Karpas-422 (cell line): ENCODE results near the gene HIVEP3. TPM values are rescaled to one million over a fixed set of nuclear protein-coding genes. Genes with fewer than 3 reads are reported as not detected.

Experiments used
- DNase-seq: peaks from one replicate; pipeline ENCODE4 v3.0.0-alpha.2; 2015
- H2AFZ ChIP-seq: fragments of 200-600 bp; sonication (generic); 2 replicates; pipeline ENCODE4 v1.6.1; 2014; ENCODE audit warnings: antibody characterized with exemption, low read length, mixed read lengths
- H3K27ac ChIP-seq: fragments of 200-600 bp; sonication (generic); 2 replicates; pipeline ENCODE4 v1.5.1; 2014; ENCODE audit warnings: mild to moderate bottlenecking, low read length, moderate library complexity
- H3K27me3 ChIP-seq: fragments of 200-600 bp; sonication (generic); 2 replicates; pipeline ENCODE4 v1.6.1; 2014; ENCODE audit warnings: low read length, mixed read lengths
- H3K36me3 ChIP-seq: fragments of 200-600 bp; sonication (generic); 2 replicates; pipeline ENCODE4 v1.6.1; 2014; ENCODE audit warnings: low read length, mixed read lengths; ENCODE audit not compliant: insufficient read depth
- H3K4me1 ChIP-seq: fragments of 200-600 bp; sonication (generic); 2 replicates; pipeline ENCODE4 v1.6.1; 2014; ENCODE audit warnings: mild to moderate bottlenecking, low read length, mixed read lengths
- H3K4me2 ChIP-seq: fragments of 200-600 bp; sonication (generic); 2 replicates; pipeline ENCODE4 v1.6.1; 2014; ENCODE audit warnings: low read length, low read depth, mild to moderate bottlenecking; ENCODE audit not compliant: poor library complexity, severe bottlenecking
- H3K4me3 ChIP-seq: fragments of 200-600 bp; sonication (generic); 2 replicates; pipeline ENCODE4 v1.5.1; 2014; ENCODE audit warnings: mild to moderate bottlenecking, antibody characterized with exemption, low read length, mixed read lengths
- H3K79me2 ChIP-seq: fragments of 200-600 bp; sonication (generic); 2 replicates; pipeline ENCODE4 v1.6.1; 2014; ENCODE audit warnings: mild to moderate bottlenecking, low read length, mixed read lengths
- H3K9ac ChIP-seq: fragments of 200-600 bp; sonication (generic); 2 replicates; pipeline ENCODE4 v1.6.0; 2014; ENCODE audit warnings: low read length
- H3K9me2 ChIP-seq: fragments of 200-600 bp; sonication (generic), shearing (Covaris generic); replicated peaks from 2 replicates; pipeline ENCODE4 v1.6.0; 2014; ENCODE audit warnings: mild to moderate bottlenecking, low read length, moderate library complexity; ENCODE audit not compliant: insufficient read depth
- H3K9me3 ChIP-seq: fragments of 300-700, 200-600 bp; sonication (generic); 2 replicates; pipeline ENCODE4 v1.6.1; 2014; ENCODE audit warnings: low read length, mixed read lengths
- H4K20me1 ChIP-seq: fragments of 200-600 bp; sonication (generic); 2 replicates; pipeline ENCODE4 v1.6.1; 2014; ENCODE audit warnings: mild to moderate bottlenecking, antibody characterized with exemption, low read length, low read depth; ENCODE audit not compliant: insufficient read depth
- total RNA-seq: library from RNA; depleted of rRNA; stranded (reverse); fragments of >200 nt; shearing (Covaris generic); gene quantifications from 2 replicates; pipeline ENCODE4 v1.2.3, GENCODE V29; 2014; ENCODE audit warnings: low replicate concordance; rRNA removed

The HIVEP3 gene
- total RNA-seq, result 0.87 and 1.3 TPM in 2 replicates

DNA sequence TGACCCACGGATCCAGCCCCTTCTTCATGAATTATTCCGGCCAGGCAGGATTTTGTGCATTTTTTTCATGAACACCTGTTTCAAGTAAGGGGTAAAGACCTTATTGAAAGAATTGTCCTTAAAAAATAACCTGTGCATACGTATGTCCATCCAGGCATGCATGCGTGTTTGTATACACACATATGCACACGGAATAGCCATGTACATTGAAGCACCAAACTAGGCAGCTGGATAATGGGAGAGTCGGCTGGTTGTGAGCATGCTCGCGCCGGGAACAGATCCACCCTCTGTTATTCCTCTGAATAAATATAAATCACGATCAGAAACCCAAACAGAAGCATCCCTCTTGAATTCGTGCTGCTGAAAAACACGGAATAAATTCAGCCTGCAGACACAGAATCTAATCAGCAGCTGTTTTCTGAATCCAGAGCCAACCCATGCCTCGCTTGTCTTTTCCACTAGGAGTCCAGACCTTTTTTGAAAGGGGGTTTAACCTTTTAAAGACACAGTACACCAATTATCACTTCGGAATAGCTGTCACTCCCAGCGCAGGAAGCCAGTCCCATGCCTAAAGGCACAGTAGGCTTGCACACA, at the start of gene HIVEP3:
Gene HIVEP3, minus strand, starts transcription at position 473 of the 594 bp plus-strand sequence.
- no peaks in the 10 kb centered on the region for H4K20me1 ChIP-seq
- no peaks in the 10 kb centered on the region for H3K79me2 ChIP-seq
- no peaks in the 10 kb centered on the region for H3K9me3 ChIP-seq
- no peak for DNase-seq
- H3K27me3 ChIP-seq, result no peaks in the 10 kb centered on the region
- no peak within 1 kb of the TSS for H3K4me2 ChIP-seq
- no peak within 1 kb of the TSS for H2AFZ ChIP-seq
- no peaks in the 10 kb centered on the region for H3K36me3 ChIP-seq
- no peak within 1 kb of the TSS for H3K4me3 ChIP-seq
- H3K9ac ChIP-seq, result no peak within 1 kb of the TSS
- peaks cover under 1% of the 10 kb centered on the region; the same call in 1 of the 2 replicates for H3K4me1 ChIP-seq
- H3K27ac ChIP-seq, result no peak within 1 kb of the TSS
- no peaks in the 10 kb centered on the region for H3K9me2 ChIP-seq

DNA sequence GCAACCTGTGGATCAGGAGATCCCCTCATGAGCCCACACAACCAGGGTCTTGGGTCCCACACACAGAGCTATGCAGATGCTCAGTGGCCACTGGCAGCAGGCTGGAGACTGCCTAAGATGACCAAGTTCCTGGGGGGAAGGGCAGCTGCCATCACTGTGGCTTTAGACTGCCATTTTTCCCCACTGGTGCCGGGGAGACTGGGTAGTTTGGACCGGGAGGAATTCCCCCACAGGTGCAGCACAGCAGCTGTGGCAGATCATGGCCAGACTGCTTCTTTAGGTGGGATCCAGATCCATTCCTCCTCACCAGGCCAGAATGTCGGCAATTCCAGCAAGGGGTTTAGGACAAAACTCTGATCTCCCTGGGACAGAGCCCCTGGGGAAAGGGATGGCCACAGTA, 45.7 kb upstream of the HIVEP3 start:
- Histone ChIP-seq H3K36me3 (no peaks in the 10 kb centered on the region), H3K27ac (no peak overlapping the region), H3K79me2 (no peaks in the 10 kb centered on the region), H3K27me3 (no peaks in the 10 kb centered on the region), H3K4me2 (no peak overlapping the region), H3K9me2 (no peaks in the 10 kb centered on the region), H3K4me1 (no peaks in the 10 kb centered on the region), H4K20me1 (no peaks in the 10 kb centered on the region), H2AFZ (no peak overlapping the region), H3K9ac (no peak overlapping the region), H3K9me3 (no peaks in the 10 kb centered on the region), H3K4me3 (no peak overlapping the region)
- DNase-seq, result no peak

DNA sequence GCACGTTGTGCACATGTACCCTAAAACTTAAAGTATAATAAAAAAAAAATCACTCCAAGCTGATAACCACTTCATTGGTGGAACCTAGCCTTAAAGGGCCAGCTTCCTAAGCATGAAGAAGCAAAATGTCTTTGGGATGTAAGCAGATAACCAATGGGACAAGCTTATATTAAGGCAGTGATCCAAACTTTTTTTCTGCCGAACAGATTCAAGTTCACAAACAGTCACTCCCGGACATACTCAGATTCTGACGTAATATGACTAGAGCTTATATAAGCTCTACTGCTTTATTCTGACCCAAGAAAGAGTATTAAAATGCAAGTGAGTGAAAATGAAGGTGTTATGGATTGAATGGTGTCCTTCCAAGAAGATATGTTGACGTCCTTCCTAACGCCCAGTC, 44.9 kb upstream of the HIVEP3 start:
- H2AFZ ChIP-seq, result no peak overlapping the region

DNA sequence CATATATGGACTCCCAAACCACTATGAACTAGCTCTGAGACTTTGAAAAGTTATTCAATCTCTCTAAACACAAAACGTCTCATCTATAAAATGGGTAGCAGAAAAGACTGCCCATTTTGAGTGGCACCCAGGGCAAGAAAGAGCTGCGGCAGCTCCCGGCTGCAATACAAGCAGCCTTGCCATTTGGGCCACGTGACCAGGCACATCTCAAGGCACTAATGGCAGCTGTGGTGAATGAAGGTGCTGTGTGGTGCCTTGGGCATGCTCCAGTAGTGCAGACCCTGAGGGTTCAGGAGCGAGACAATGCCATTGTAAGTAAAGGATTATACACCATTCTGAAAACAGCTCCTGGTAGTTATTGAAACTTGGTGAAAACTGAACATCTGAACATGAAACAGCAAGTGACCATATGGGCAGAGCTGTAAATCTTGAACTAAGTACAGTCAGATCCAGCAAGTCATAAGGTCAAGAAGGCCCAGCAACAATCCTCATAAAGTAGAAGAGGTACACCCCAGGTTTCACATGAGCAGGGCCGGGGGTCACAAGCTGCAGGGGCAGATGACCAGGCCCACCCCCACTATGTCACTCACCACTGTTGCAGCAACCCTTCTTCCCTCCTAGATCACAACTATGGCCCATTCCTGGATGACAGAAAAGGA, 39.4 kb upstream of the HIVEP3 start:
- Histone ChIP-seq H3K79me2 (no peaks in the 10 kb centered on the region), H2AFZ (no peak overlapping the region), H3K36me3 (no peaks in the 10 kb centered on the region), H3K27me3 (no peaks in the 10 kb centered on the region), H3K4me1 (peaks cover 7% of the 10 kb centered on the region), H3K9me2 (no peaks in the 10 kb centered on the region), H3K27ac (no peak overlapping the region), H4K20me1 (no peaks in the 10 kb centered on the region), H3K4me3 (no peak overlapping the region), H3K4me2 (no peak overlapping the region), H3K9me3 (no peaks in the 10 kb centered on the region), H3K9ac (no peak overlapping the region)
- DNase-seq, result no peak

More for the DNA sequence above, 44.9 kb upstream of the HIVEP3 start:
- Histone ChIP-seq H3K9me3 (no peaks in the 10 kb centered on the region), H3K9me2 (no peaks in the 10 kb centered on the region), H3K27ac (no peak overlapping the region), H3K9ac (no peak overlapping the region), H3K4me3 (no peak overlapping the region), H3K4me2 (no peak overlapping the region), H4K20me1 (no peaks in the 10 kb centered on the region), H3K36me3 (no peaks in the 10 kb centered on the region), H3K4me1 (no peaks in the 10 kb centered on the region), H3K79me2 (no peaks in the 10 kb centered on the region), H3K27me3 (no peaks in the 10 kb centered on the region)
- no peak for DNase-seq

DNA sequence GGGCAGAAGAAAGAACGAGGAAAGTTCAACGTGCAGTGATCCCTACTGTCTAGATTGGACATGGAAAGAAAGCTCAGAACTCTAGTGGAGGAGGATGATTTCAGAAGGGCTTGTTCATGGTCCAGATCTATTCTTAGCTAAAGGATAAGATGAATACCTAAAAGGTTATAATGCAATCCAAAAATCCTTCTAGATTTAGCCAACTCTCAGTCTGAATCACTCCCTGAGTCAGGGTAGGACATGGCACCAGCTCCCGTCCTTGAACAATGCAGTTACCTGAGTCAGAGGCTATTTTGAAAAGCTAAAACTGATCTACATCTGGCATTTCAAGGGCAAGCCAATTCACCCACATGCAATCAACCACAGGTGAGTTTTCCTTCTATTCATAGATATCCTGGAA, 38.8 kb upstream of the HIVEP3 start:
- Histone ChIP-seq H3K27me3 (no peaks in the 10 kb centered on the region), H3K27ac (no peak overlapping the region), H3K4me2 (no peak overlapping the region), H4K20me1 (no peaks in the 10 kb centered on the region), H3K4me1 (peaks cover 7% of the 10 kb centered on the region), H3K9me2 (no peaks in the 10 kb centered on the region), H3K36me3 (no peaks in the 10 kb centered on the region), H3K9ac (no peak overlapping the region), H3K9me3 (no peaks in the 10 kb centered on the region), H3K79me2 (no peaks in the 10 kb centered on the region), H3K4me3 (no peak overlapping the region), H2AFZ (no peak overlapping the region)
- no peak for DNase-seq

DNA sequence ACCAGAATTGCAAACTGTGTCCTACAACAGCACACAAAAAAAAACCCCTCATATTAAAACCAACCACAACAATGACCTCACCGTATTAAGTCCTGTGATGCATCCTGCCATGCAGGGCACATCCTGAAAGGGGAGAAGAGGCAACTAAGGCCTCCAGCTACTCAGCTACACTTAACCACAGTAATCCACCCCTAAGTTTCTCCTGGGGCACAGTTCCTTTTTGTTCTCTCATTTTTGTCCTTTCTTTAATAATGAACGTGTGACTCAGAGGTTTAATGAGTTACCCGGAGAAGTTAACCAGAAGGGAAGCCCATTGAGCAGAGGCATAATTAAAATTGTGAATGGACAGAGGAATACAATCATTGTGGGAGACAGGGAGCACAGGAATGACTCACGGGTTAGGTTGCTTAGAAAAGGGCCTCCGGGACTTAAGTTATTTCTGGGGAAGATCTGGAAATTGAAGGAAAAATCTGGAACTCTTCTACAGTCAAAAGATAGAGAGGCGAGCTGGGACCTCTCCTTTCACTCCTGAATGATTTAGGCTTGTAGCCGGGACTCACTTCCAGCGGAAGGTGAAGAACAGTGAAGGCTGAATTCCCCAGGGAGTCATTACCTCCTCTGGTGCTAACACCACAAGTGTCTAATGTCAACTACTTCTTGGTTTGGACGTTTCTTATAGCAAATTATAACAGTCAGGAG, 36.9 kb upstream of the HIVEP3 start:
- Histone ChIP-seq H4K20me1 (no peaks in the 10 kb centered on the region), H3K79me2 (no peaks in the 10 kb centered on the region), H3K9me3 (no peaks in the 10 kb centered on the region), H3K36me3 (no peaks in the 10 kb centered on the region), H3K27ac (no peak overlapping the region), H2AFZ (no peak overlapping the region), H3K9me2 (no peaks in the 10 kb centered on the region), H3K27me3 (0 out of 2 replicates have a peak, but pooled peaks cover 2% of the 10 kb centered on the region), H3K4me3 (no peak overlapping the region), H3K4me1 (peaks cover 7% of the 10 kb centered on the region), H3K4me2 (no peak overlapping the region), H3K9ac (no peak overlapping the region)
- no peak for DNase-seq

DNA sequence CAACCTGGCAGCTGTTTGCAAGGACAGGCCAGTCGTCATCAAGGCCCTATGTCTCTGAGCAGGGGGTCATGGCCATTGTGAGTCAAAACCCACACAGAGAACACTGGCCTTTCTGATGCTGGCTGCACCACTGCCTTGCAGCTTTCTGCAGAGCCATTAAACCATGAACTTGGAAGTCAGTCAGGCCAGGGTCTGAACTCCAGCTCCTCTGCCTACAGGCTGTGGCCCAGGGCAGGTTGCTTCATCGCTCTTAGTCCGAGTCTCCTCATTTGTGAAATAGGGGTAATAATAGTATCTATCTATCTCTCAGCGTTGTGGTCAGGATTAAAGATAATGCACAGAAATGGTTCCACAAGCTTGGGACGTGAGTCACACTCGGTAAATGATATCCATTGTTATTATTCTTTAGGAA, 35.8 kb upstream of the HIVEP3 start:
- no peak overlapping the region for H3K9ac ChIP-seq
- no peaks in the 10 kb centered on the region for H4K20me1 ChIP-seq
- H3K27ac ChIP-seq, result no peak overlapping the region
- no peak overlapping the region for H2AFZ ChIP-seq
- H3K9me2 ChIP-seq, result no peaks in the 10 kb centered on the region
- 0 out of 2 replicates have a peak, but pooled peaks cover 2% of the 10 kb centered on the region for H3K27me3 ChIP-seq
- H3K4me3 ChIP-seq, result no peak overlapping the region
- no peak overlapping the region for H3K4me2 ChIP-seq
- no peak for DNase-seq
- H3K9me3 ChIP-seq, result no peaks in the 10 kb centered on the region
- peaks cover 7% of the 10 kb centered on the region for H3K4me1 ChIP-seq
- H3K79me2 ChIP-seq, result no peaks in the 10 kb centered on the region
- no peaks in the 10 kb centered on the region for H3K36me3 ChIP-seq

DNA sequence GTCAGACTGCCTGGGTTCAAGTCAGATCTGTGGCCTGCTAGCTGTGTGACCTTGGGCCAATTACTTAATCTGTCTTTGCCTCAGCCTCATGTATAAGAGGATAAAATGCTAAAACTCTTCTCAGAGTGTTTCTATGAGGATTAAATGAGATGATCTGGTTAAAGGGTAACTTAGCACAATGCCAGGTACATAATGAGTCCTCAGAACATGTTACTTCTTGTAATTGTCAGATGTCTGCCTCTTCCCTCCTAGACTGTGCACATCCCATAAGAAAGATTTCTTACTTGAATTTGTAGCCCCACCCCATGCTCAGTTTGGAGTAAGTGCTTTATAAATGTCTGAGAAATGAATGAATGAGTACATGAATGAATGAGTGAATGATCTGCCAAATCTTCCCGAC, 34.6 kb upstream of the HIVEP3 start:
- Histone ChIP-seq H3K4me1 (peaks cover 7% of the 10 kb centered on the region), H3K27me3 (0 out of 2 replicates have a peak, but pooled peaks cover 2% of the 10 kb centered on the region), H3K4me2 (no peak overlapping the region), H2AFZ (no peak overlapping the region), H3K9ac (no peak overlapping the region), H3K79me2 (no peaks in the 10 kb centered on the region), H3K36me3 (no peaks in the 10 kb centered on the region), H3K4me3 (no peak overlapping the region), H3K9me3 (no peaks in the 10 kb centered on the region), H3K27ac (no peak overlapping the region), H4K20me1 (no peaks in the 10 kb centered on the region), H3K9me2 (no peaks in the 10 kb centered on the region)
- DNase-seq, result no peak
